ENCODE results near the gene CHCHD6. TPM values are rescaled to one million over a fixed set of nuclear protein-coding genes. Genes with fewer than 3 reads are reported as not detected.

Gene CHCHD6
- total and polyA plus RNA-seq, 4 donors = 2.0 to 5.1 (median 3.9) TPM

GRCh38 chr3:127009531-127009930 is 305.5 kb downstream of the CHCHD6 start:
- whole genome bisulfite sequencing = 92% methylated on average over 10 of the region's 10 CpGs

More at GRCh38 chr3:127009531-127009930, 305.5 kb downstream of the CHCHD6 start:
- no peak for TF ChIP-seq HNF4G (IDR thresholded peaks at IDR 0.05)
- no peak for TF ChIP-seq NR2F2 (IDR thresholded peaks at IDR 0.05)
- no peak for TF ChIP-seq GABPA (IDR thresholded peaks at IDR 0.05 in 1 of 2, conservative IDR thresholded peaks at IDR 0.05 in 1 of 2)
- no peak for TF ChIP-seq SP1 (IDR thresholded peaks at IDR 0.05)
- no peak for TF ChIP-seq CTCF (IDR thresholded peaks at IDR 0.05; ENCODE audit: low read depth, low read length, missing input control)
- TF ChIP-seq EGR1 (IDR thresholded peaks at IDR 0.05; ENCODE audit: low read depth in 2 of 2) = no peak
- no peak for TF ChIP-seq RXRA (IDR thresholded peaks at IDR 0.05)
- TF ChIP-seq RAD21 (IDR thresholded peaks at IDR 0.05) = no peak
- TF ChIP-seq YY1 (IDR thresholded peaks at IDR 0.05) = no peak
- TF ChIP-seq REST (IDR thresholded peaks at IDR 0.05) = no peak
- no peak for TF ChIP-seq JUND (IDR thresholded peaks at IDR 0.05)
- TF ChIP-seq ZBTB33 (IDR thresholded peaks at IDR 0.05) = no peak
- no peak for DNase-seq (ENCODE audit: low spot score)
- Histone ChIP-seq H3K4me3 (ENCODE audit: low read depth in 1 of 3, low read length in 3 of 3) (no peak overlapping the region), H3K27ac (ENCODE audit: low read depth in 1 of 2, low read length in 2 of 2) (no peak overlapping the region), H3K4me1 (ENCODE audit: control insufficient read depth in 4 of 4, insufficient read depth in 4 of 4, low read length in 3 of 4) (no peaks in the 10 kb centered on the region), H3K36me3 (ENCODE audit: control insufficient read depth in 4 of 4, insufficient read depth in 3 of 4, low read depth in 1 of 4, low read length in 3 of 4) (peaks cover 0 to 7% (median 4%) of the 10 kb centered on the region in 4 donors), H3K27me3 (ENCODE audit: control insufficient read depth in 4 of 4, insufficient read depth in 4 of 4, low read length in 3 of 4) (no peaks in the 10 kb centered on the region), H3K9ac (ENCODE audit: low read depth in 1 of 2, low read length in 2 of 2) (no peak overlapping the region), H3K9me3 (ENCODE audit: control insufficient read depth in 4 of 4, low read length in 3 of 4) (no peaks in the 10 kb centered on the region)

Other genes with a start within 250 kb of the CHCHD6 start
- 10 to 100 TPM; 17.2 to 42.3 TPM for gene ZXDC, start 228.3 kb upstream of the CHCHD6 start, total RNA-seq
- gene ZXDC, start 228.3 kb upstream of the CHCHD6 start, polyA plus RNA-seq = 10 to 100 TPM in 1 of 2 donors, 1 to 10 TPM in 1; 7.0 to 10.5 TPM
- 10 to 100 TPM in 1 of 2 donors, 1 to 10 TPM in 1; 5.9 to 28.4 TPM for gene UROC1, start 186.5 kb upstream of the CHCHD6 start, total RNA-seq
- gene UROC1, start 186.5 kb upstream of the CHCHD6 start, polyA plus RNA-seq = 10 to 100 TPM; 16.5 to 20.0 TPM
- 10 to 100 TPM; 19.7 to 39.1 TPM for gene CHST13, start 180.1 kb upstream of the CHCHD6 start, total RNA-seq
- gene CHST13, start 180.1 kb upstream of the CHCHD6 start, polyA plus RNA-seq = 10 to 100 TPM; 22.1 to 28.3 TPM
- not detected for gene C3orf22, start 145.3 kb upstream of the CHCHD6 start, total RNA-seq
- gene C3orf22, start 145.3 kb upstream of the CHCHD6 start, polyA plus RNA-seq = not detected
- 10 to 100 TPM in 1 of 2 donors, 1 to 10 TPM in 1; 7.3 to 11.0 TPM for gene TXNRD3, start 49.1 kb upstream of the CHCHD6 start, total RNA-seq
- gene TXNRD3, start 49.1 kb upstream of the CHCHD6 start, polyA plus RNA-seq = 1 to 10 TPM; 7.0 to 8.0 TPM

Data from liver (tissue), 9 donors.